Endothelial cell of umbilical vein (primary cell): Measurements from ENCODE around the gene DDX46. TPM values are rescaled to one million over a fixed set of nuclear protein-coding genes. Genes with fewer than 3 reads are reported as not detected.

Experiments
- BruUV-seq: library from RNA; stranded (reverse); fragments of 400-500 nt; replicated peaks from 2 replicates; lab custom pipeline; 2021; lab: Mats Ljungman, UMichigan
- CTCF ChIA-PET: fragments of 300-600, 350-600 bp; sonication (Branson Sonifier 250); formaldehyde crosslinking; loops from one replicate; lab custom pipeline; 2021; ENCODE audit warnings: antibody characterized with exemption, inconsistent platforms; lab: Charles Lee
- POLR2A ChIA-PET: fragments of 300-600, 350-600 bp; sonication (Branson Sonifier 250); formaldehyde crosslinking; loops from one replicate; lab custom pipeline; 2021; ENCODE audit warnings: antibody characterized with exemption, inconsistent platforms; lab: Charles Lee
- DNase-seq: peaks from one replicate; pipeline ENCODE4 v3.0.0-alpha.2; 2011; ENCODE audit warnings: low read depth, low spot score
- FAIRE-seq: peaks from 2 replicates; lab custom pipeline; 2011; peaks lifted over from hg19 to GRCh38; lab: Jason Lieb, UNC
- H2AFZ ChIP-seq: 2 replicates; pipeline ENCODE4 v1.6.0; 2012; ENCODE audit warnings: low read depth, low read length, control low read depth, inconsistent platforms
- H3K27ac ChIP-seq: 2 replicates; pipeline ENCODE4 v1.5.1; 2011; ENCODE audit warnings: low read depth, mild to moderate bottlenecking, control low read depth, low read length, moderate library complexity; ENCODE audit not compliant: insufficient read depth
- H3K27me3 ChIP-seq, 2 experiments: 2 replicates each; pipeline versions ENCODE4 v1.6.0 to v1.6.1; 2011; ENCODE audit warnings: low read length in 2 of 2, mixed read lengths in 1 of 2; ENCODE audit not compliant: control insufficient read depth in 2 of 2, insufficient read depth in 2 of 2
- H3K36me3 ChIP-seq, 2 experiments: 2 replicates in 1 of 2; 3 replicates in 1 of 2; pipeline ENCODE4 v1.5.1; 2011; ENCODE audit warnings: low read length in 2 of 2, mild to moderate bottlenecking in 1 of 2, moderate library complexity in 1 of 2; ENCODE audit not compliant: control insufficient read depth in 2 of 2, insufficient read depth in 2 of 2; ENCODE audit errors: extremely low read depth in 1 of 2
- H3K4me1 ChIP-seq: 3 replicates; pipeline ENCODE4 v1.5.1; 2011; ENCODE audit warnings: mild to moderate bottlenecking, low read length; ENCODE audit not compliant: control insufficient read depth, insufficient read depth; ENCODE audit errors: extremely low read depth
- H3K4me2 ChIP-seq: 2 replicates; pipeline ENCODE4 v1.6.1; 2011; ENCODE audit warnings: low read length, control low read depth, mixed read lengths; ENCODE audit not compliant: insufficient read depth
- H3K4me3 ChIP-seq, 3 experiments: fragments of 200-600 bp in 1 of 3; sonication (generic), shearing (Covaris generic) in 1 of 3; replicated peaks in 1 of 3; 2 replicates each; pipeline ENCODE4 v1.5.1; 2011 to 2016; ENCODE audit warnings: control low read depth in 3 of 3, low read length in 3 of 3, mild to moderate bottlenecking in 2 of 3, inconsistent platforms in 1 of 3, low read depth in 1 of 3, moderate library complexity in 1 of 3; ENCODE audit not compliant: insufficient read depth in 1 of 3
- H3K79me2 ChIP-seq: 2 replicates; pipeline ENCODE4 v1.6.0; 2012; ENCODE audit warnings: low read length, inconsistent platforms; ENCODE audit not compliant: control insufficient read depth, insufficient read depth
- H3K9ac ChIP-seq: replicated peaks from 2 replicates; pipeline ENCODE3; 2011; ENCODE audit warnings: low read length, control low read depth; ENCODE audit not compliant: insufficient read depth; ENCODE audit errors: extremely low read depth
- H3K9me1 ChIP-seq: replicated peaks from 3 replicates; pipeline ENCODE4 v1.6.0; 2011; ENCODE audit warnings: mild to moderate bottlenecking, low read length; ENCODE audit not compliant: control insufficient read depth, insufficient read depth; ENCODE audit errors: extremely low read depth
- H3K9me3 ChIP-seq: replicated peaks from 2 replicates; pipeline ENCODE4 v1.5.1; 2012; ENCODE audit warnings: low read length, inconsistent platforms; ENCODE audit not compliant: control insufficient read depth, insufficient read depth
- H4K20me1 ChIP-seq: replicated peaks from 2 replicates; pipeline ENCODE3; 2011; ENCODE audit warnings: mild to moderate bottlenecking, low read length; ENCODE audit not compliant: control insufficient read depth, insufficient read depth; ENCODE audit errors: extremely low read depth
- CTCF ChIP-seq, 2 donors: IDR thresholded peaks; 1 replicate in 1 of 2; 2 replicates in 1 of 2; pipeline ENCODE4 v1.5.1; 2011; ENCODE audit warnings: low read length in 2 of 2, mild to moderate bottlenecking in 2 of 2, moderate library complexity in 2 of 2, control low read depth in 1 of 2, inconsistent platforms in 1 of 2, low read depth in 1 of 2; ENCODE audit not compliant: insufficient read depth in 1 of 2; ENCODE audit errors: extremely low read depth in 1 of 2
- EZH2 ChIP-seq: IDR thresholded peaks from 2 replicates; pipeline ENCODE4 v1.6.1; 2012; ENCODE audit warnings: borderline replicate concordance, low read depth, mild to moderate bottlenecking, moderate library complexity, low read length, inconsistent platforms; ENCODE audit not compliant: severe bottlenecking
- FOS ChIP-seq: IDR thresholded peaks from 2 replicates; pipeline ENCODE4 v1.6.1; 2011; ENCODE audit warnings: mild to moderate bottlenecking, low read length, moderate library complexity, borderline replicate concordance; ENCODE audit not compliant: insufficient read depth
- GATA2 ChIP-seq: IDR thresholded peaks from 2 replicates; pipeline ENCODE4 v1.7.0; 2011; ENCODE audit warnings: low read depth, mild to moderate bottlenecking, moderate library complexity, mixed read lengths, low read length; ENCODE audit not compliant: insufficient read length, insufficient read depth
- JUN ChIP-seq: IDR thresholded peaks from 2 replicates; pipeline ENCODE4 v1.6.1; 2011; ENCODE audit warnings: borderline replicate concordance, low read depth; ENCODE audit not compliant: insufficient read length, insufficient read depth
- MAX ChIP-seq: IDR thresholded peaks from 2 replicates; pipeline ENCODE4 v1.6.1; 2011; ENCODE audit not compliant: insufficient read depth, insufficient read length
- MYC ChIP-seq: IDR thresholded peaks from one replicate; pipeline ENCODE4 v1.6.1; 2011; ENCODE audit warnings: mild to moderate bottlenecking, low read depth, low read length
- POLR2A ChIP-seq: IDR thresholded peaks from 2 replicates; pipeline ENCODE4 v1.6.1; 2012; ENCODE audit warnings: low read depth, mild to moderate bottlenecking, control low read depth, low read length
- POLR2AphosphoS5 ChIP-seq: IDR thresholded peaks from 2 replicates; pipeline ENCODE4 v1.6.1; 2012; ENCODE audit warnings: low read depth, mild to moderate bottlenecking, control low read depth, low read length, moderate library complexity; ENCODE audit not compliant: insufficient read depth
- dilution Hi-C: fragments of 300-500 bp; cut with MboI; formaldehyde crosslinking; loops from one replicate; pipeline ENCODE4 v1.15.0; 2019; ENCODE audit warnings: low sequenced_read_pairs; ENCODE audit not compliant: extremely low pct_ligation_motif_present
- intact Hi-C: fragments of 100-400 bp; cut with micrococcal nuclease; formaldehyde crosslinking; loops from one replicate; pipeline ENCODE4 v1.10.0; 2022
- polyA plus RNA-seq, 4 experiments: library from polyadenylated mRNA; depleted of rRNA in 3 of 4; stranded (reverse) in 3 of 4; unstranded in 1 of 4; fragments of >200 nt; gene quantifications; 2 replicates each; pipeline versions ENCODE4 v1.2.1 to v1.2.3, GENCODE V29; 2011 to 2012; ENCODE audit warnings: missing spikeins in 1 of 4
- total RNA-seq: library from RNA; stranded (reverse); gene quantifications from 2 replicates; pipeline ENCODE4 v1.2.3, GENCODE V29; 2021

DDX46 gene
- total and polyA plus RNA-seq, 2 donors (not counting 3 experiments of a cell fraction or from before 2014, with no cell fraction given) = 16.0 to 65.2 TPM

- DNase-seq (no peak), FAIRE-seq (no peak)
- H3K4me2 ChIP-seq = no peak overlapping the region
- no TSS peak for BruUV-seq
- H4K20me1 ChIP-seq = no peaks in the 10 kb centered on the region
- H3K9me3 ChIP-seq = no peaks in the 10 kb centered on the region
- no peaks in the 10 kb centered on the region for H3K9me1 ChIP-seq
- H3K36me3 ChIP-seq = peaks cover 0 to 5% of the 10 kb centered on the region in 2 experiments
- H3K79me2 ChIP-seq = no peaks in the 10 kb centered on the region
- no peak overlapping the region for H3K9ac ChIP-seq
- H3K27me3 ChIP-seq = no peaks in the 10 kb centered on the region
- ChIA-PET CTCF (interaction anchor here (1.2 kb wide), 1 partner anchor 69 kb away, joined by 4 read pairs; the partner anchor contains the start of gene PCBD2), POLR2A (interaction anchor here (0.9 kb wide), 1 partner anchor 10 kb away, joined by 3 read pairs; the partner anchor contains the start of gene C5orf24)
- intact Hi-C loops (no loop called here), dilution Hi-C loops (no loop called here)
- no peak overlapping the region for H3K27ac ChIP-seq
- H3K4me1 ChIP-seq = no peaks in the 10 kb centered on the region
- H3K4me3 ChIP-seq = no peak overlapping the region
- no peak overlapping the region for H2AFZ ChIP-seq
- TF ChIP-seq POLR2AphosphoS5 = no peak
- TF ChIP-seq MYC = no peak
- TF ChIP-seq FOS = no peak
- TF ChIP-seq EZH2 = no peak
- no peak for TF ChIP-seq GATA2
- no peak for TF ChIP-seq POLR2A
- no peak for TF ChIP-seq MAX
- TF ChIP-seq JUN = no peak
- no peak for TF ChIP-seq CTCF (IDR thresholded peaks at IDR 0.05; ENCODE audit: extremely low read depth in 1 of 2, insufficient read depth in 1 of 2, low read depth in 1 of 2, low read length in 2 of 2)
Observed at GRCh38 chr5:134835623-134836022, 77.0 kb downstream of the DDX46 start.
